IMR-90 (cell line): ENCODE measurements around the gene CDH23. TPM values are rescaled to one million over a fixed set of nuclear protein-coding genes. Genes with fewer than 3 reads are reported as not detected.

Experiments
- ATAC-seq: fragments of 200-7000 bp; cut with Tn5 transposase; 2 replicates; pipeline ENCODE4 v1.9.1; 2020; ENCODE audit warnings: low read depth, mild to moderate bottlenecking, moderate library complexity
- BruUV-seq: library from RNA; stranded (reverse); fragments of 400-500 nt; replicated peaks from 2 replicates; lab custom pipeline; 2021; lab: Mats Ljungman, UMichigan
- CTCF ChIA-PET: fragments of 300-600 bp; formaldehyde crosslinking; extraction: SDS; loops from one replicate; lab custom pipeline; 2021; ENCODE audit warnings: antibody characterized with exemption; lab: Yijun Ruan, JAX
- POLR2A ChIA-PET: fragments of 300-600 bp; sonication (Branson Sonifier 250); formaldehyde crosslinking; loops from one replicate; lab custom pipeline; 2022; ENCODE audit warnings: antibody characterized with exemption; ENCODE audit not compliant: unreplicated experiment; lab: Charles Lee
- DNase-seq: peaks from one replicate; pipeline ENCODE4 v3.0.0; 2013
- H2AFZ ChIP-seq: replicated peaks from 2 replicates; pipeline ENCODE3; 2013; ENCODE audit warnings: low read length, mild to moderate bottlenecking; ENCODE audit not compliant: poor library complexity
- H2AK5ac ChIP-seq: 2 replicates; pipeline ENCODE4 v1.6.1; 2013; ENCODE audit warnings: low read depth, low read length, inconsistent platforms
- H2AK9ac ChIP-seq: replicated peaks from 2 replicates; pipeline ENCODE3; 2013; ENCODE audit warnings: mild to moderate bottlenecking, low read depth, low read length, moderate library complexity; ENCODE audit not compliant: poor library complexity
- H2BK120ac ChIP-seq: 2 replicates; pipeline ENCODE4 v1.6.1; 2013; ENCODE audit warnings: low read depth, low read length, inconsistent platforms
- H2BK15ac ChIP-seq: 3 replicates; pipeline ENCODE4 v1.6.1; 2013; ENCODE audit warnings: low read depth, low read length, inconsistent platforms
- H2BK20ac ChIP-seq: 2 replicates; pipeline ENCODE4 v1.6.1; 2013; ENCODE audit warnings: low read depth, mild to moderate bottlenecking, inconsistent platforms, low read length, moderate library complexity
- H2BK5ac ChIP-seq: 2 replicates; pipeline ENCODE4 v1.6.1; 2013; ENCODE audit warnings: mild to moderate bottlenecking, low read depth, low read length, inconsistent platforms; ENCODE audit not compliant: poor library complexity, severe bottlenecking
- H3K14ac ChIP-seq: replicated peaks from 2 replicates; pipeline ENCODE4 v1.6.1; 2013; ENCODE audit warnings: low read depth, low read length, inconsistent platforms
- H3K18ac ChIP-seq: 2 replicates; pipeline ENCODE4 v1.6.1; 2013; ENCODE audit warnings: low read depth, low read length, control low read depth
- H3K23ac ChIP-seq: 2 replicates; pipeline ENCODE4 v1.6.1; 2013; ENCODE audit warnings: low read depth, low read length, inconsistent platforms
- H3K27ac ChIP-seq: 2 replicates; pipeline ENCODE4 v1.5.1; 2013; ENCODE audit warnings: mild to moderate bottlenecking, control low read depth, low read length; ENCODE audit not compliant: insufficient read depth
- H3K27me3 ChIP-seq: 2 replicates; pipeline ENCODE4 v1.6.1; 2013; ENCODE audit warnings: low read length; ENCODE audit not compliant: control insufficient read depth, insufficient read depth
- H3K36me3 ChIP-seq: 2 replicates; pipeline ENCODE4 v1.6.1; 2013; ENCODE audit warnings: low read length, mixed read lengths; ENCODE audit not compliant: control insufficient read depth, insufficient read depth
- H3K4ac ChIP-seq: 2 replicates; pipeline ENCODE4 v1.6.1; 2013; ENCODE audit warnings: low read depth, low read length, inconsistent platforms
- H3K4me1 ChIP-seq: 2 replicates; pipeline ENCODE4 v1.6.1; 2013; ENCODE audit warnings: low read length, mixed read lengths; ENCODE audit not compliant: control insufficient read depth, insufficient read depth
- H3K4me2 ChIP-seq: 2 replicates; pipeline ENCODE4 v1.6.1; 2013; ENCODE audit warnings: low read depth, mild to moderate bottlenecking, control low read depth, low read length, moderate library complexity
- H3K4me3 ChIP-seq: 2 replicates; pipeline ENCODE4 v1.5.1; 2013; ENCODE audit warnings: low read depth, mild to moderate bottlenecking, control low read depth, low read length, moderate library complexity; ENCODE audit not compliant: insufficient read depth
- H3K56ac ChIP-seq: 2 replicates; pipeline ENCODE4 v1.6.1; 2013; ENCODE audit warnings: low read length, inconsistent platforms; ENCODE audit not compliant: insufficient read depth; ENCODE audit errors: extremely low read depth
- H3K79me1 ChIP-seq, 2 experiments: 2 replicates each; pipeline ENCODE4 v1.6.1; 2013; ENCODE audit warnings: low read length in 2 of 2, inconsistent platforms in 1 of 2, low read depth in 1 of 2
- H3K9ac ChIP-seq: 2 replicates; pipeline ENCODE4 v1.6.1; 2013; ENCODE audit warnings: low read depth, low read length, control low read depth
- H3K9me1 ChIP-seq: 2 replicates; pipeline ENCODE4 v1.6.1; 2013; ENCODE audit warnings: low read length, inconsistent platforms; ENCODE audit not compliant: insufficient read depth
- H3K9me3 ChIP-seq: 2 replicates; pipeline ENCODE4 v1.6.1; 2013; ENCODE audit warnings: low read length; ENCODE audit not compliant: control insufficient read depth, insufficient read depth
- H4K20me1 ChIP-seq: 2 replicates; pipeline ENCODE4 v1.6.1; 2013; ENCODE audit warnings: low read length, inconsistent platforms; ENCODE audit not compliant: insufficient read depth
- H4K5ac ChIP-seq: 2 replicates; pipeline ENCODE4 v1.6.1; 2013; ENCODE audit warnings: mild to moderate bottlenecking, low read depth, low read length, control low read depth
- H4K8ac ChIP-seq, 2 experiments: 2 replicates each; pipeline ENCODE4 v1.6.1; 2013; ENCODE audit warnings: low read depth in 2 of 2, low read length in 2 of 2, control low read depth in 1 of 2, inconsistent platforms in 1 of 2
- H4K91ac ChIP-seq: 2 replicates; pipeline ENCODE4 v1.6.1; 2013; ENCODE audit warnings: low read depth, low read length, inconsistent platforms; ENCODE audit not compliant: insufficient read depth
- BHLHE40 ChIP-seq: fragments of 150-350 bp; IDR thresholded peaks from 2 replicates; pipeline ENCODE4 v1.6.1; 2016; ENCODE audit warnings: mild to moderate bottlenecking, low read depth, low read length
- SMC3 ChIP-seq: fragments of 150-350 bp; IDR thresholded peaks from 2 replicates; pipeline ENCODE4 v1.6.1; 2016; ENCODE audit warnings: low read depth, mild to moderate bottlenecking, antibody characterized with exemption, low read length, moderate library complexity
- WGBS, 2 experiments: methylation state at CpG; one replicate each; pipeline versions ENCODE4 v1.1.5 to v1.1.7; 2013; ENCODE audit warnings: missing lambda C conversion rate in 2 of 2; ENCODE audit not compliant: insufficient read length in 1 of 2; ENCODE audit errors: extremely low coverage in 2 of 2; 5-methylcytosine and 5-hydroxymethylcytosine counted together
- dilution Hi-C: fragments of 300-500 bp; cut with HindIII; formaldehyde crosslinking; loops from one replicate; pipeline ENCODE4 v1.14.3; 2018; ENCODE audit warnings: low sequenced_read_pairs; ENCODE audit not compliant: unreplicated experiment
- in situ Hi-C: fragments of 300-500 bp; cut with MboI; formaldehyde crosslinking; loops from 3 replicates; pipeline ENCODE4 v1.14.3; 2019; ENCODE audit warnings: low sequenced_read_pairs, inconsistent platforms, mixed read lengths
- intact Hi-C: fragments of 100-400 bp; cut with micrococcal nuclease; formaldehyde crosslinking; loops from 2 replicates; pipeline ENCODE4 v1.10.0; 2022
- polyA plus RNA-seq, 3 experiments: library from polyadenylated mRNA; depleted of rRNA; stranded (reverse); fragments of >200 nt; gene quantifications; 2 replicates each; pipeline ENCODE4 v1.2.3, GENCODE V29; 2012; ENCODE audit warnings: low replicate concordance in 1 of 3
- total RNA-seq: library from RNA; depleted of rRNA; stranded (reverse); fragments of >200 nt; gene quantifications from 2 replicates; pipeline ENCODE4 v1.2.3, GENCODE V29; 2012
- TF ChIP-seq, protein P1 (sequence below): conservative IDR thresholded peaks from 2 replicates; pipeline ENCODE4 v1.5.1; 2012; ENCODE audit warnings: mild to moderate bottlenecking, low read depth, low read length, improper control_type of control experiment

CDH23 gene
- total and polyA plus RNA-seq, 2 of the 4 experiments (the other 2 are of a cell fraction): under 0.01 to 0.03 TPM

DNA sequence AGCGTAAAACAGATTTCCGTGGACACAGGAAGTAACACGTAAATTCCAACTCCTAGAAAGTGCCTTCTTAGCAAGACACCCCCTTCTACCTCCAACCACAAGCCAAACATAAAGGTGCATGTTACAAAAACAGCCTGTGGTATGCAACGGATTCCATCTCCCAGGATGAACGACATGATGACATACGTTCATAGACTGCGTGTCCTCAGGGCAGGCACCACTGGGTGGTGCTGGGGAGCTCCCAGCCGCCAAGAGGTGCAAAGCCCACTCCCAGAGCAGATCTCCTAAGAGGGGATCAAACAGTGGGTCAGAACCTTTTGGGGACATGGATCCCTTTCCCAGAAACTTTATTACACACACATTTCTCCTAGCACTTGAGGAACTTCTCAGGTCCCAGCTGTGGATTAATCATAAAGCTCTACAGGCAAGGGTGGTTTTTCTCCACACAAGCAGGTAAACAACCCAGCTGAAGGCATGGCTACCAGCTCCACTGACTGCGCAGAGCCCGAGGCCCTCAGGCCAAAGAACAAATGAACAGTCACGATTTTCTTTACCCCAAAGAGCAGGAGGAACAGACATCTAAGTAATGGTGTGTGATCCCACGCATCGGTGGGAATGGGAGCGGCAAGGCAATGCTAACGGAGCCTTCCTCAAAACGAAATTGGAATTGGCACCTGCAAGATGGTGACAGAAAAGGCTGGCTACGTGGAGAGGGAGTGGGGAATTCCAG lies 440.5 kb downstream of the CDH23 start:
- Histone ChIP-seq H3K4me3 (no peak overlapping the region), H2AK9ac (peak overlapping the region; percentile 39), H2BK15ac (no peak overlapping the region), H3K23ac (no peak overlapping the region), H3K27me3 (no peaks in the 10 kb centered on the region), H3K4me1 (peaks cover 25% of the 10 kb centered on the region), H4K91ac (no peak overlapping the region), H2BK5ac (no peak overlapping the region), H3K9me1 (peaks cover 32% of the 10 kb centered on the region), H3K14ac (no peak overlapping the region), H3K27ac (no peak overlapping the region), H2BK20ac (no peak overlapping the region), H3K9ac (no peak overlapping the region), H3K18ac (no peak overlapping the region), H4K5ac (no peak overlapping the region), H3K36me3 (peaks cover 16% of the 10 kb centered on the region), H3K56ac (no peak overlapping the region), H4K8ac (no peak overlapping the region), H3K79me1 (peaks cover 39 to 91% of the 10 kb centered on the region in 2 experiments), H3K4me2 (no peak overlapping the region), H3K4ac (peak overlapping the region; percentile 13; the same call in 1 of the 2 replicates), H2AK5ac (peak overlapping the region; percentile 47; the same call in 1 of the 2 replicates), H3K9me3 (no peaks in the 10 kb centered on the region), H2AFZ (no peak overlapping the region), H2BK120ac (no peak overlapping the region), H4K20me1 (peaks cover 97% of the 10 kb centered on the region)
- ChIA-PET POLR2A (no interaction called here), CTCF (interaction anchor here (1.4 to 1.7 kb wide), 2 partner anchors 58 to 59 kb away, joined by 3 to 7 read pairs; no protein-coding TSS in a partner anchor)
- TF ChIP-seq, protein P1, sequence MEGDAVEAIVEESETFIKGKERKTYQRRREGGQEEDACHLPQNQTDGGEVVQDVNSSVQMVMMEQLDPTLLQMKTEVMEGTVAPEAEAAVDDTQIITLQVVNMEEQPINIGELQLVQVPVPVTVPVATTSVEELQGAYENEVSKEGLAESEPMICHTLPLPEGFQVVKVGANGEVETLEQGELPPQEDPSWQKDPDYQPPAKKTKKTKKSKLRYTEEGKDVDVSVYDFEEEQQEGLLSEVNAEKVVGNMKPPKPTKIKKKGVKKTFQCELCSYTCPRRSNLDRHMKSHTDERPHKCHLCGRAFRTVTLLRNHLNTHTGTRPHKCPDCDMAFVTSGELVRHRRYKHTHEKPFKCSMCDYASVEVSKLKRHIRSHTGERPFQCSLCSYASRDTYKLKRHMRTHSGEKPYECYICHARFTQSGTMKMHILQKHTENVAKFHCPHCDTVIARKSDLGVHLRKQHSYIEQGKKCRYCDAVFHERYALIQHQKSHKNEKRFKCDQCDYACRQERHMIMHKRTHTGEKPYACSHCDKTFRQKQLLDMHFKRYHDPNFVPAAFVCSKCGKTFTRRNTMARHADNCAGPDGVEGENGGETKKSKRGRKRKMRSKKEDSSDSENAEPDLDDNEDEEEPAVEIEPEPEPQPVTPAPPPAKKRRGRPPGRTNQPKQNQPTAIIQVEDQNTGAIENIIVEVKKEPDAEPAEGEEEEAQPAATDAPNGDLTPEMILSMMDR: 0 out of 2 replicates have a peak, but pooled peaks have one; percentile 24
- TF ChIP-seq SMC3 (peak; percentile 19; the same call in 1 of the 2 replicates), BHLHE40 (no peak)
- no CpG with 5 or more reads among the region's 17 CpGs for WGBS, 2 experiments
- dilution Hi-C loops: no loop called here
- intact Hi-C loops: no loop called here
- ATAC-seq (no peak), DNase-seq (no peak)
- in situ Hi-C loops: no loop called here
- no TSS peak for BruUV-seq
